ENCODE data around the gene FAM187B.

The FAM187B gene

GRCh38 chr19:35184267-35184666 is 44.3 kb downstream of the FAM187B start:
- Histone ChIP-seq H3K9ac (ENCODE audit: low read depth, low read length) (no peak overlapping the region), H3K27ac (ENCODE audit: low read depth, low read length) (no peak overlapping the region), H3K9me3 (ENCODE audit: control insufficient read depth, insufficient read depth, low read length) (no peaks in the 10 kb centered on the region), H3K4me3 (ENCODE audit: low read depth, low read length) (no peak overlapping the region), H3K27me3 (ENCODE audit: control insufficient read depth, insufficient read depth, low read length) (no peaks in the 10 kb centered on the region), H3K36me3 (ENCODE audit: control insufficient read depth, insufficient read depth, low read length) (no peaks in the 10 kb centered on the region), H3K4me1 (ENCODE audit: control insufficient read depth, insufficient read depth, low read length) (no peaks in the 10 kb centered on the region)

- Histone ChIP-seq H3K4me1 (ENCODE audit: control insufficient read depth, insufficient read depth, low read length) (no peaks in the 10 kb centered on the region), H3K9me3 (ENCODE audit: control insufficient read depth, insufficient read depth, low read length) (no peaks in the 10 kb centered on the region), H3K9ac (ENCODE audit: low read depth, low read length) (no peak overlapping the region), H3K36me3 (ENCODE audit: control insufficient read depth, insufficient read depth, low read length) (no peaks in the 10 kb centered on the region), H3K27ac (ENCODE audit: low read depth, low read length) (no peak overlapping the region), H3K27me3 (ENCODE audit: control insufficient read depth, insufficient read depth, low read length) (no peaks in the 10 kb centered on the region), H3K4me3 (ENCODE audit: low read depth, low read length) (no peak overlapping the region)
Observed at GRCh38 chr19:35181387-35181786, 47.2 kb downstream of the FAM187B start.

GRCh38 chr19:35179830-35180229 is 48.7 kb downstream of the FAM187B start:
- H3K4me1 ChIP-seq (ENCODE audit: control insufficient read depth, insufficient read depth, low read length) = no peaks in the 10 kb centered on the region
- no peak overlapping the region for H3K4me3 ChIP-seq (ENCODE audit: low read depth, low read length)
- H3K9me3 ChIP-seq (ENCODE audit: control insufficient read depth, insufficient read depth, low read length) = no peaks in the 10 kb centered on the region
- no peak overlapping the region for H3K9ac ChIP-seq (ENCODE audit: low read depth, low read length)
- H3K27me3 ChIP-seq (ENCODE audit: control insufficient read depth, insufficient read depth, low read length) = no peaks in the 10 kb centered on the region
- H3K27ac ChIP-seq (ENCODE audit: low read depth, low read length) = no peak overlapping the region
- H3K36me3 ChIP-seq (ENCODE audit: control insufficient read depth, insufficient read depth, low read length) = no peaks in the 10 kb centered on the region

GRCh38 chr19:35178701-35179100 is 49.8 kb downstream of the FAM187B start:
- Histone ChIP-seq H3K4me3 (ENCODE audit: low read depth, low read length) (no peak overlapping the region), H3K27ac (ENCODE audit: low read depth, low read length) (no peak overlapping the region), H3K36me3 (ENCODE audit: control insufficient read depth, insufficient read depth, low read length) (no peaks in the 10 kb centered on the region), H3K9ac (ENCODE audit: low read depth, low read length) (no peak overlapping the region), H3K9me3 (ENCODE audit: control insufficient read depth, insufficient read depth, low read length) (no peaks in the 10 kb centered on the region), H3K27me3 (ENCODE audit: control insufficient read depth, insufficient read depth, low read length) (no peaks in the 10 kb centered on the region), H3K4me1 (ENCODE audit: control insufficient read depth, insufficient read depth, low read length) (no peaks in the 10 kb centered on the region)

GRCh38 chr19:35177377-35178274 is 50.9 kb downstream of the FAM187B start:
- H3K27ac ChIP-seq (ENCODE audit: low read depth, low read length) = no peak overlapping the region
- H3K4me3 ChIP-seq (ENCODE audit: low read depth, low read length) = no peak overlapping the region
- H3K9me3 ChIP-seq (ENCODE audit: control insufficient read depth, insufficient read depth, low read length) = no peaks in the 10 kb centered on the region
- no peak overlapping the region for H3K9ac ChIP-seq (ENCODE audit: low read depth, low read length)
- no peaks in the 10 kb centered on the region for H3K27me3 ChIP-seq (ENCODE audit: control insufficient read depth, insufficient read depth, low read length)
- no peaks in the 10 kb centered on the region for H3K4me1 ChIP-seq (ENCODE audit: control insufficient read depth, insufficient read depth, low read length)
- no peaks in the 10 kb centered on the region for H3K36me3 ChIP-seq (ENCODE audit: control insufficient read depth, insufficient read depth, low read length)

- Histone ChIP-seq H3K36me3 (ENCODE audit: control insufficient read depth, insufficient read depth, low read length) (0 out of 2 replicates have a peak, but pooled peaks cover 2% of the 10 kb centered on the region), H3K27ac (ENCODE audit: low read depth, low read length) (no peak overlapping the region), H3K4me1 (ENCODE audit: control insufficient read depth, insufficient read depth, low read length) (no peaks in the 10 kb centered on the region), H3K4me3 (ENCODE audit: low read depth, low read length) (no peak overlapping the region), H3K27me3 (ENCODE audit: control insufficient read depth, insufficient read depth, low read length) (no peaks in the 10 kb centered on the region), H3K9me3 (ENCODE audit: control insufficient read depth, insufficient read depth, low read length) (no peaks in the 10 kb centered on the region), H3K9ac (ENCODE audit: low read depth, low read length) (no peak overlapping the region)
Observed at GRCh38 chr19:35176181-35176570, 52.4 kb downstream of the FAM187B start.
